Muscle layer of colon (tissue), 2 donors: ENCODE data around the gene CASKIN2.

Experiments
- H3K27ac ChIP-seq: one replicate; pipeline ENCODE4 v1.7.0; 2013; ENCODE audit warnings: low read depth, mild to moderate bottlenecking, low read length, moderate library complexity
- H3K27me3 ChIP-seq, 2 donors: one replicate each; pipeline ENCODE4 v1.7.0; 2013; ENCODE audit warnings: low read length in 2 of 2, mild to moderate bottlenecking in 2 of 2; ENCODE audit not compliant: insufficient read depth in 2 of 2, control insufficient read depth in 1 of 2
- H3K36me3 ChIP-seq: one replicate; pipeline ENCODE4 v1.7.0; 2013; ENCODE audit warnings: mild to moderate bottlenecking, low read length; ENCODE audit not compliant: insufficient read depth
- H3K4me1 ChIP-seq: one replicate; pipeline ENCODE4 v1.7.0; 2013; ENCODE audit warnings: mild to moderate bottlenecking, low read length; ENCODE audit not compliant: insufficient read depth
- H3K4me3 ChIP-seq, 2 donors: one replicate each; pipeline ENCODE4 v1.7.0; 2013; ENCODE audit warnings: low read length in 2 of 2, low read depth in 1 of 2, mild to moderate bottlenecking in 1 of 2, moderate library complexity in 1 of 2
- H3K9ac ChIP-seq: one replicate; pipeline ENCODE4 v1.7.0; 2013; ENCODE audit warnings: low read length
- H3K9me3 ChIP-seq: one replicate; pipeline ENCODE4 v1.7.0; 2013; ENCODE audit warnings: mild to moderate bottlenecking, low read length
- donor health status: abdominal sarcoma.
- donor health status: Adenocarcinoma of cecum.

Gene CASKIN2

DNA sequence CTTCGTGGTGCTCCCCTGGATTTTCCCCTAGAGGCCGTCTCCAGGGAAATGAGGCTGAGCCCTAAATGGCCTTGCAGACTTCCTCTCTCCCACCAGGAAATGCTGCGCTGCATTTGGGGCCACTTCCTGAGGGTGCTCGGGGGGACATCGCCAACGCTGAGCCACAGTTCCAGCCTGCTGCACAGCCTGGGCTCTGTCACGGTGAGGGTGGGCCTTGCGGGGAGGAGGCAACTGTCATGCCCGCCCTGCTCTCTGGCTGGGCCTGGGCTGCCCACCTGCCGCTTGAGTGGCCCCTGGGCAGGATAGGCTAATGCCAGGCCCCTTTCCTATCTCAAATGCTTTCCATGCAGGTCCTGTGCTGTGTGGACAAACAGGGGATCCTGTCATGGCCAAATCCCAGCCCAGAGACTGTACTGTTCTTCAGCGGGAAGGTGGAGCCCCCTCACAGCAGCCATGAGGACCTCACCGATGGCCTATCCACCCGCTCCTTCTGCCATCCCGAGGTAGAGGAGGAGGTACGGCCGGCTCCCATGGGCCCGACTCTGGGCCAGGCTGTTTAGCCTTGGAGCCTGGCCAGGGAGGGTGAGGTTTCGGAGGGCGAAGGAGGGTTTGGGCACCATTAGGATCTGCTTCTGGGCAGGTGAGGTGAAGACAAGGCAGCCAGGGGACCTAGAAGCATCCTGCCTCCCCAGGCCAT, 24.2 kb downstream of the CASKIN2 start:
- H3K4me1 ChIP-seq = peaks cover 8% of the 10 kb centered on the region
- peaks cover 56% of the 10 kb centered on the region for H3K36me3 ChIP-seq
- H3K9me3 ChIP-seq = no peaks in the 10 kb centered on the region
- no peak overlapping the region for H3K4me3 ChIP-seq
- H3K27me3 ChIP-seq = no peaks in the 10 kb centered on the region
- no peak overlapping the region for H3K9ac ChIP-seq
- H3K27ac ChIP-seq = no peak overlapping the region

DNA sequence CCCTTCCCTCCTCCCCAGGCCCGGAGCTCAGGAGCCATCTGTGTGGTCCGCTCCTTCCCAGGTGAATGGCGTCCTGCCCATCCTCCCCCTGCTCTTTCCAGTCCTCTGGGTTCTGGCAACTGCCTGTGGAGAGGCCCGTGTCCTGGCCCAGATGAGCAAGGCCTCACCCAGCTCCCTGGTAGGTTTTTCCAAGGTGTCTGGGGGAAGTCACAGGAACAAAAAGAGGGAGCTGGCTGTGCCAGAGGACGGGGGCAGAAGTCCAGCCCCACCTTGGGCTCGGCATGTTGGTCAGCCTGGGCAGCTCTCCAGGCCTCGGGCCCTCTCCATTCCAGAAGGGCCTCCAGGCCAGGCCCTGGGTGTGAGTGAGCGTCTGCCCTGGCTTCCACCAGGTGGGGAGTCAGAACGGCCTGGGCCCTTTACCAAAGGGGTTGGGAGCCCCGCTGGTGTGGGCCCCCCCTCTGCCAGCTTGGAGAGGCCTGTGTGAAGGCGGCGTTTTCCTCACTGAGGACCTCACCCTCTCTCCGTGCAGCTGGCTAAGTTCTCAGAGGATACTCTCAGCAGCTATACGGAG, 25.1 kb downstream of the CASKIN2 start:
- H3K36me3 ChIP-seq = peaks cover 47% of the 10 kb centered on the region
- no peak overlapping the region for H3K27ac ChIP-seq
- no peak overlapping the region for H3K4me3 ChIP-seq
- no peaks in the 10 kb centered on the region for H3K9me3 ChIP-seq
- no peaks in the 10 kb centered on the region for H3K27me3 ChIP-seq
- peaks cover 8% of the 10 kb centered on the region for H3K4me1 ChIP-seq
- H3K9ac ChIP-seq = no peak overlapping the region

DNA sequence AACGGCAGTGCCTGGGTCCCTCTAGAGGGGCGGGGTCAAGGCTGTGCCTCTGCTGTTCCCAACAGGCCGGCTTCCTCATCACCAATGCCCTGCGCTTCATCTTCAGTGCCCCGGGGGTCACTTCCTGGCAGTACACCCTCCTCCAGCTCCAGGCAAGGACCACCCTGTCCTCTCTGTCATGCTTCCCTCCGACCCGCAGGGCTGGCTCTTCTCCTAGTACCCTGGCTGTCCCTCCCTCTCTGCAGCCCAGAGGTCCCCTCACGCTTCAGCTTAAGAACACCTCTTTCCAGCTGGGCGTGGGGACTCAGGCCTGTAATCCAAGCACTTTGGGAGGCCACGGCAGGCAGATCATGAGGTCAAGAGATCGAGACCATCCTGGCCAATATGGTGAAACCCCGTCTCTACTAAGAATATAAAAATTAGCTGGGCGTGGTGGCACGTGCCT, 25.8 kb downstream of the CASKIN2 start:
- H3K27me3 ChIP-seq = no peaks in the 10 kb centered on the region

DNA sequence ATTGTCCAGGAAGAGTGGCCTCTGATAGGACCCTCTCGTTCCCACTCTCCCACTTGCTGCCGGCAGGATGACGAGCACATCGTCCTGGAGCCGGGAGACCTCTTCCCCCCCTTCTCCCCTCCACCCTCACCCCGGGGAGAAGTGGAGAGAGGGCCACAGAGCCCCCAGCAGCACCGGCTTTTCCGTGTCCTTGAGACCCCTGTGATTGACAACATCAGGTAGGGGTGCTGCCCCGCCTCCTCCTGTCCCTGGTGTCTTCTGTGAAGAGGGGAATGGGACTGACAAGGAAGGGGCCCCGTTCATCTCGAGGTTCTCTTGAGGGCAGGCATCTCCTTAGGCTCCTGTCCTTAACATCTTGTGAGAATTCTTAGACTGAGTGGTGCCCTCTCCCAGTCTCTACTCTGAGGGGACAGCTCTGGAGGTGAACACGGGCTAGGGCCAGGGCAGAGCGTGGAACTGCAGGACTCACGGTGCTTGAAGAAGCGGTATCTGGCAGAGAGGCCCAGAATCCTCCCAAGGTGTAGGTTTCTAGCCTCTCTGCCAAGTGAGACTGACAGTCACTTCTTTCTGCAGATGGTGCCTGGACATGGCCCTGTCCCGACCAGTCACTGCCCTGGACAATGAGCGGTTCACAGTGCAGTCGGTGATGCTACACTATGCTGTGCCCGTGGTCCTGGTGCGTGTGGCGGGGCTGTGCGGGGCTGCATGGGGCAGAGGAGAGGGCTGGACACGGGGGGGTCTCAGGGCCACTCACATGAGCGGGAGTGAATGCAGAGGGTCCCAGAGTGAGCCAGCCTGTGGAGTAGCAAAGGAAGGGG, 26.4 kb downstream of the CASKIN2 start:
- Histone ChIP-seq H3K36me3 (peaks cover 34% of the 10 kb centered on the region), H3K27ac (no peak overlapping the region), H3K9ac (no peak overlapping the region), H3K4me3 (no peak overlapping the region), H3K27me3 (no peaks in the 10 kb centered on the region), H3K9me3 (no peaks in the 10 kb centered on the region), H3K4me1 (peaks cover 8% of the 10 kb centered on the region)

More for the DNA sequence above, 25.8 kb downstream of the CASKIN2 start:
- no peak overlapping the region for H3K9ac ChIP-seq
- peaks cover 40% of the 10 kb centered on the region for H3K36me3 ChIP-seq
- H3K4me1 ChIP-seq = peaks cover 8% of the 10 kb centered on the region
- H3K27ac ChIP-seq = no peak overlapping the region
- H3K4me3 ChIP-seq = no peak overlapping the region
- H3K9me3 ChIP-seq = no peaks in the 10 kb centered on the region

DNA sequence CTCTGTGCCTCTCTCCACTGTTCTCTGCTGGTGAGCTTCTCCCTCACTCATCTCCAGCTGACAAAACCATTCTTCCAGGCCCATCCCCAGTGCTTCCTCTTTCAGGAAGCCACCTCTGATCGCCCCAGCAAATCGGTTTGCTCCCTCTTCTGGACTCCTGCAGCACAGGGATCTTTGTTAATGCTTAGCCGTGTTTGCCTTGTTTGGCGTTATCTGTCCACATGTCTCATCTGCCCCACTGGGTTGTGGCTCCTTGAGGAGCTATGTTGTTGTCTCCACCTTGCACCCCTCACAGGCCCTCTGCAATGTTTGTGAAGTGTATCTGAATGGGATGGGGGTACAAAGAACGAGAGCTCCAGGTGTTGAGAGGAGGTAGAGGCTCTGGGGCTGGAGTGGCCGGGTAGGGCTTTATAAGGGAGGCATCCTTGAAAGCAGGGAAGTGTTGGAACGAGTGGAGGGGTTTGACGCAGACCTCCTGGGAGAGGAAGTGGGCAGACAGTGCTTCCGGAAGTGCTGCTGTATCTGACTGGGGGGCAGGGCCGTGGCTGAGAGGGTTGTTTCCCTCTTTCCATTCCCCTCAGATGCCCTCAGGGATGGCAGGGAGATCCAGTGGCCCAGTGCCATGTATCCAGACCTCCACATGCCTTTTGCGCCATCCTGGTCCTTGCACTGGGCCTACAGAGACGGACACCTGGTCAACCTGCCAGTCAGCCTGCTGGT, 27.8 kb downstream of the CASKIN2 start:
- H3K4me1 ChIP-seq = peaks cover 8% of the 10 kb centered on the region
- no peaks in the 10 kb centered on the region for H3K9me3 ChIP-seq
- no peak overlapping the region for H3K27ac ChIP-seq
- no peaks in the 10 kb centered on the region for H3K27me3 ChIP-seq
- H3K9ac ChIP-seq = no peak overlapping the region
- no peak overlapping the region for H3K4me3 ChIP-seq
- peaks cover 20% of the 10 kb centered on the region for H3K36me3 ChIP-seq

DNA sequence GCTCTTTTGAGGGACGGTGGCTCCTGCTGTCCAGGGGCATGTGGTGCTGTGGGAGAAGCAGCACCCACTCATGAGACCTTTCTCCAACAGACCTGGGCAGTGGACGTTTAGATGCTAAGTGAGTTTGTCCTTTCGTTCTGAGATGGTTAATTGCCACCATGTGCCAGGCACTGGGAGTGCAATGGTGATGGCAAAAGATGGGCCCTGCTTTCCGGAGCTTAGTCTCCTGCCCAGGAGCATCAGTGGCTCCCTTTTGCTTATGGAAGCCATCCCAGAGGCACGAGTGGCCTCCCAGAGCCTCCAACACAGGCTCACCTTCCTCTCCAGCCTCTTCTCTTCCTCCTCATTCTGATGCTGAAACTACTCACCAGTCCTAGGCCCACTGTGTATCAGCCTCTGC, 28.4 kb downstream of the CASKIN2 start:
- H3K4me3 ChIP-seq = no peak overlapping the region
- H3K27me3 ChIP-seq = no peaks in the 10 kb centered on the region
- no peak overlapping the region for H3K9ac ChIP-seq
- H3K27ac ChIP-seq = no peak overlapping the region
- peaks cover 16% of the 10 kb centered on the region for H3K36me3 ChIP-seq
- no peaks in the 10 kb centered on the region for H3K9me3 ChIP-seq
- H3K4me1 ChIP-seq = peaks cover 8% of the 10 kb centered on the region

DNA sequence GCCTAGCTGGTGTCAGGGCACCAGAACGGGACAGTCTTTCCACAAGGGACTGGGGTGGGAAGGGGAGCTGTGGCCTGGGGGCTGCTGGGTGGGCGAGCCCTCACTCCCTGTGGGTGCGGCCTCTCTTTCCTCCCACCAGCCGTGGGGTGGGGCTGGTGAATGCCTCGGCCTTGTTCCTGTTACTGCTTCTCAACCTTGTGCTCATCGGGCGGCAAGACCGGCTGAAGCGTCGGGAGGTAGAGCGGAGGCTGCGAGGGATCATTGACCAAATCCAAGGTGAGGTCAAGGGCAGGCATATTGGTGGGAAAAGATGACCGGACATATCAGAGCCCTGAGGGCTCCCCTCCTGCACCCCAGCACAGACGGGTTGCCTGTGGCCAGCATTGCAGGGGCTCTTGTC, 29.2 kb downstream of the CASKIN2 start:
- Histone ChIP-seq H3K36me3 (peaks cover 8% of the 10 kb centered on the region), H3K27ac (no peak overlapping the region), H3K4me1 (peaks cover 13% of the 10 kb centered on the region), H3K27me3 (no peaks in the 10 kb centered on the region), H3K9me3 (no peaks in the 10 kb centered on the region), H3K9ac (no peak overlapping the region), H3K4me3 (no peak overlapping the region)

DNA sequence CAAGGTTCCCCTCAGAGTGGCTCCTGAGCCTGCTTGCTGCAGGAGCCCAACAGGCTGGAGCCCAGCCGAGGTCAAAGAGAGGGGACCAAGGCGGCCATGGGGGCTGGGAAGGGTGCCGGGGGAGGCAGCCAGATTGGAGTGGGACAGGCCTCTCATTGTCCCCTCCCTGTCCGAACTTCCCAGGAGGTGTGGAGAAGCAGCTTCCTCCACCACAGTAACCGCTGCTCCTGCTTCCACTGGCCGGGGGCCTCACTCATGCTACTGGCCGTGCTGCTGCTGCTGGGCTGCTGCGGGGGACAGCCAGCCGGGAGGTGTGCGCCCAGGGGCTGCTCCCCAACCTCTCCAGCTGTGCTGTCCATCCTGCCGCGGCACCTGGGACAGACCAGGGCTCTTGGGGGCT, 29.6 kb downstream of the CASKIN2 start:
- Histone ChIP-seq H3K4me3 (no peak overlapping the region), H3K36me3 (peaks cover 3% of the 10 kb centered on the region), H3K9me3 (no peaks in the 10 kb centered on the region), H3K27ac (no peak overlapping the region), H3K9ac (no peak overlapping the region), H3K4me1 (peaks cover 14% of the 10 kb centered on the region), H3K27me3 (no peaks in the 10 kb centered on the region)

DNA sequence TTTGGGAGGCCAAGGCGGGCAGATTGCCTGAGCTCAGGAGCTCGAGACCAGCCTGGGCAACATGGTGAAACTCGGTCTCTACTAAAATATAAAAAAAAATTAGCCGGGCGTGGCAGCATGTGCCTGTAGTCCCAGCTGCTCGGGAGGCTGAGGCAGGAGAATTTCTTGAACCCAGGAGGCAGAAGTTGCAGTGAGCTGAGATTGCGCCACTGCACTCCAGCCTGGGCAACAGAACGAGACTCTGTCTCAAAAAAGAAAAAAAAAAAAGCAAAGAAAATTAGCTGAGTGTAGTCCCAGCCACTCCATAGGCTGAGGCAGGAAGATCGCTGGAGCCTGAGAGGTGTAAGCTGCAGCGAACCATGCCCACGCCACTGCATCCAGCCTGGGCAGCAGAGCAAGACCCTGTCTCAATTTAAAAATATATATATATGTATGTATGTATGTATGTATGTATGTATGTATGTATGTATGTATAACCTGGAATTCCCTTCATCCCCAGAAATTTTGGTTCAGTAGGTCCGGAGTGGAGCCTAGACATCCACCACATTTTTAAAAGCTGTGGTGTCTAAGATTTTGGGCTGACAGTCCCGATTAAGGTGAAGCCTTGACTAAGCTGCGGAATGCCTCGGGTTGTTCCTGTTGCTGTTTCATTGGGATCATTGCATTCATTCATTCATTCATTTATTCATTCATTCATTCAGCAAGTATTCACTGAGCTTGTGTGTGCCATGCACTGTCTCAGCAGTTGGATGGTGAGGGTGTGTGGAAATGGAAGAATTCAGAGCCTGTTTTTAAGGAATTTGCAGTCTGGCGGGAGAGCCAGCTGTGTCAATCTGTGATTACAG, 33.0 kb downstream of the CASKIN2 start:
- H3K9me3 ChIP-seq = no peaks in the 10 kb centered on the region
- H3K27ac ChIP-seq = no peak overlapping the region
- H3K4me1 ChIP-seq = peaks cover 12% of the 10 kb centered on the region
- H3K9ac ChIP-seq = no peak overlapping the region
- no peak overlapping the region for H3K4me3 ChIP-seq
- H3K27me3 ChIP-seq = no peaks in the 10 kb centered on the region
- H3K36me3 ChIP-seq = no peaks in the 10 kb centered on the region

DNA sequence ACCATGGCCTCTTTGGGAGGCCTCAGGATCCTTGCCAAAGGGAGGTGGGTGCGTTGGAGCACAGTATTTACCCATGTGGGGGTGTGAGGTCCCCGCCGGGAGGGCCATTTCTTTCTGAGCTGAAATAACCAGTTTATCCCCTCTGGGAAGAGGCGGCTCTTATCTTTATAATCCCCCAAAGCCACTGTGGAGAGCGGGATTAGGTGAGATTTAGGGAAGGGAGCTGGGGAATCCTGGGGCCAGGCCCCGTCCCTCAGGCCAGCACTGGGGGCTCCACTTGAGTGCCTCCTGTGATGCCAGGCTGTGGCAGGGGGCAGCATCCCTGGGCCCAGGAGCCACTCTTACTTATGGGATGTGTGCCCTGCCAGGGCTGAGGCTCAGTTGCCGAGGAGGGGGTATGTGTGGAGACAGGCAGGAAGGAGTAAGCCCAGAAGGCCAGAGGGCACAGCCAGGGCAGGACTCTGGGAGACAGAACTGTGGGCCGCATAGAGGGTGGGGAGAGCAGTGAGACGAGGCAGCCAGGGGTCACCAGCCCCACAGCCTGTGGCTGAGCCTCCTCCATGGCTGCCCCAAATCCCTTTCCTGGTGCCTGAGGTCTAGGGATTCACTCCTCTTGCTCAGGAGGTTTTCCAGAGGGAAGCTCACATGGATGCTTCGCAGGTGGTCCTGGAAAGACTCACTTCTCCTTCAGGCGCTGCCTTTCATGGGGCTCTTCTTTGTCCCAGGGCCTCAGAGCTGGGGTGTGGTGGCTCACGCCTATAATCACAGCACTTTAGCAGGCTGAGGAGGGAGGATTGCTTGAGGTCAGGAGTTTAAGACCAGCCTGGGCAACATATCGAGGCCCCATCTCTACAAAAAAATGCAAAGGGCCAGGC, 33.9 kb downstream of the CASKIN2 start:
- Histone ChIP-seq H3K9ac (no peak overlapping the region), H3K36me3 (no peaks in the 10 kb centered on the region), H3K4me3 (no peak overlapping the region), H3K9me3 (no peaks in the 10 kb centered on the region), H3K27me3 (no peaks in the 10 kb centered on the region), H3K4me1 (peaks cover 16% of the 10 kb centered on the region), H3K27ac (no peak overlapping the region)
